ENCODE data around the gene NFAM1.
A peak's percentile ranks its signal among the peaks of the same experiment; 100 is the strongest.

Gene NFAM1

DNA sequence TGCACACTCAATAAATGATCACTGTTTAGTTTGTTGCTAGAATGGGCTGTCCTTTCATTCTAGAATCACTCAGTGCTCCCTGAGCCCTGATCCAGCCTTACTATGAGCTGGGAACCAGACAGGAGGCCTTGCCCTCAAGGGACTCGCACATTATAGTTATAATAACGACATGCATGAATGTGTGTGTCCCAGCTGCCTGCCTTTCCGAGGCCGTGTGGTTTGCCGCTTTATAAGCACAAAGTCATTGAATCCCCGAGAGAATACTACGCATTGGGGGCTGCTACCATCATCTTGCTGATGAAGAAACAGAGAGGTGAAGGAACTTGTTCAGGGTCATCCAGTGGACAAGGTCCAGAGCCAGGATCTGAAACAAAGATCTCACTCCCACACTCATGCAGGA is 75.7 kb downstream of the NFAM1 start:
- no peak for DNase-seq

DNA sequence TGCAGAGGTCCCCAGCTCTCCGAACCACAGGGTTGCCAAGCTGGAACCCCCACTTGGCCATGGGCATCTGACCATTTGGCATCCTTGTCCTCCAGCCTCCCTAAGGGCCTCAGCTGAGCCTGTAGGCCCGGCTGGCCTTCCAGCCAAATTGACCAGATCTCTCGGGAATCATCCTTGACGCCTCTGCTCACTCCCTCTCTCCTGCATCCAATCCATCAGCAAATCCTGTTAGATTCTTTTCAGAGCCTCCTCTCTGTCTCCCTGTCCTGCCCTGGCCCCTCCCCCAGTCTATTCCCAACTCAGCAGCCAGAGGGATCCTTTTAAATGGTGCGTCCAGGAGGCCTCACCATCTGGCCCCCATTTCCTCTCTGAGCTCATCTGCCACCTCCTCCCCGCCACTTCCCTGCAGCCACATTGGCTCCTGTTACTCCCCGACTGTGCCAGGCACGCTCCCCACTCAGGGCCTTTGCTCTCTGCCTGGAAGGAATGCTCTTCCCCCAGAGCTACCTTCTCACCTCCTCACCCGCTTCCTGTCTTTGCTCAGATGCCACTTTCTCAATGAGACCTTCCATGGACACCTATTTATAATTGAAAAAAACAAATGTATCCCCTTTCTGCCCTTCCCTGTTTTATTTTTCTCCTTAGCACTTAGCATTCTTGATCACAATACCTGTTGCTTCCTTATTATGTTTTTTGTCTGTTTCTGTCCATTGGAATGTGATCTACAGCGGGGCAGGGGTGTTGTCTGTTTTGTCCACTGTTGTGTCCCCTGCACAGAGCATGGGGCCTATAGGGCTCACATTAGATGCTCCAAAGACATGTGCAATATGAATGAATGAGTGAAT is 78.1 kb downstream of the NFAM1 start:
- DNase-seq: no peak

DNA sequence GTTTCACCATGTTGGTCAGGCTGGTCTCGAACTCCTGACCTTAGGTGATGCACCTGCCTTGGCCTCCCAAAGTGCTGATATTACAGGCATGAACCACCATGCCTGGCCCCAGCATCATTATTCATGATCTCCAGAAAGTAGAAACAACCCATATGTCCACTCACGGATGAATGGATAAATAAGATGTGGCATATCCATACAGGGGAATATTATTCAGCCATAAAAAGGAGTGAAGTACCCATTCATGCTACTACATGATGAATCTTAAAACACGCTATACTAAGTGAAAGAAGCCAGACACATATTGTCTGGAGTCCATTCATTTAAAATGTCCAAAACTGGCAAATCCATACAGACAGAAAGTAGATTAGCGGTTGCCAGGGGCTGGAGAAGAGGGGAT is 81.8 kb downstream of the NFAM1 start:
- no peak for DNase-seq

- no peak for DNase-seq
Measured at GRCh38 chr22:42347281-42347824, 84.8 kb downstream of the NFAM1 start.

- DNase-seq: no peak
Measured at GRCh38 chr22:42346722-42347121, 85.5 kb downstream of the NFAM1 start.

- no peak for DNase-seq
Measured at GRCh38 chr22:42345458-42345857, 86.7 kb downstream of the NFAM1 start.

DNA sequence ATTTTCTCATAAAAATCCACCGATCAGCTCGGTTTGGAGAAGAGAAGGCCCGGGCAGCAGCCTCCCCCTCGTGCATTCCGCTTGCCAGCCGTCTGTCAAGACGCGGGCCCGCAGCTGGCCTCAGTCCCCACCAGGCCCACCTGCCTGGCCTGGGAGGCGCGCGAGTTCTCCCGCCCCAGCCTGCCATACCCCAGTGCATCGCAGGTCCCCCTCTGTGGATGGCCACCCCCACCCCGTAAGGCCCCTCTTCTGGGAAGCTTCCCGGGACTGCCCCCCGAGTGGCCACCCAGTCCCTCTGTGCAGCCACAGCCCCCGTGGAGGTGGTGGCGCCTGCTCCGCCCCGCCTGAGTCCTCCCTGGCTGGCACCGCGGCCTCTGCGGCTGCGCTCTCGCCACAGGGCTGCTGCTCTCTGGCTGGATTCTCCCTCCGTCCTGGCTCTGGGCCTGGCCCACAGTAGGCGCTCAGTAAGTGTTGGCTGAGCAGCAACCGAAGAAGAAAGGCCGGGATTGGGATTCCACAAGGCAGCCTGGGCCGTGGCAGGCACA is 87.8 kb downstream of the NFAM1 start:
- no peak for DNase-seq

GRCh38 chr22:42343531-42344081 is 88.6 kb downstream of the NFAM1 start:
- DNase-seq: peak; percentile 47

- DNase-seq: peak; percentile 25
Measured at GRCh38 chr22:42343121-42343454, 89.1 kb downstream of the NFAM1 start.

- DNase-seq: no peak
Measured at GRCh38 chr22:42342426-42343120, 89.6 kb downstream of the NFAM1 start.

DNA sequence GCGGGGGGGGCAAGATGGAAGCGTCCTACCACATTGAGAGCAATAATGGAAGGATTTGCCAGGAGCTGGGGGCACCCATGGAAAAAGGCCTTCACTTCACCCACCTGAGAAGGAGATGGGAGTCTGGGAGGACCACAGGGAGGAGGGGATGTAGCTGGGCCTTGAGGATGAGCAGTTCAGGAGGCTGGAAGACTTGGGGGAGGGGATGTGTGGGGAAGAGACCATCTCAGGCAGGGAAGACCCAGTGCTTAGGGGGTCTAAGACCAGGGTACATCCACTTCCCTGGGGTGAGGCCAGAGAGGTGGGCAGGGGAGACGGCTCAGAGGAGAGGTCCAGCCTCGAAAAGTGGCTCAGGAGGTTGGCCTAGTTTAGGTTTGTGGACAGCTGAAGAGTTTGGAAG is 90.4 kb downstream of the NFAM1 start:
- no peak for DNase-seq

- peak; percentile 68 for DNase-seq
Measured at GRCh38 chr22:42340829-42341383, 91.3 kb downstream of the NFAM1 start.

DNA sequence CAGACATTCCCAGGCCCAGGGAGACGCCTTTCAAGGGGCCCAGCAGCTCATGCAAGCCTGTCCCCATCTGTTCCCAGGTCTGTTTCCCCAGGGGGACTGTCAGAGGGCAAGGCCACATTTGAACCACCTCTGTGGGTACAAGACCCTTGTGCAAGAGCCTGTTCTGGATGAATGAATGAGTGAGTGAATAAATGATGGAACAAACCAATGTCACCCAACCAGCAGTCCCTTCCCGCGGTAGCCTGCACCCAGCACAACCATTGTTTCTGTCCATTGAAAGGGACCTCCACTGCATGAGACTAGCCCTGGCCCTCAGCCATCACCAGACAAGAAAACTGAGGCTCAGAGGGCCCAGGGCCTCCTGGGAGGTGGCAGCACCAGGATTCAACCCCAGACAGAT is 92.1 kb downstream of the NFAM1 start:
- DNase-seq: no peak

- no peak for DNase-seq
Measured at GRCh38 chr22:42338479-42338878, 93.7 kb downstream of the NFAM1 start.

- DNase-seq: no peak
Measured at GRCh38 chr22:42337356-42337755, 94.8 kb downstream of the NFAM1 start.

- DNase-seq: no peak
Measured at GRCh38 chr22:42336527-42337227, 95.5 kb downstream of the NFAM1 start.

DNA sequence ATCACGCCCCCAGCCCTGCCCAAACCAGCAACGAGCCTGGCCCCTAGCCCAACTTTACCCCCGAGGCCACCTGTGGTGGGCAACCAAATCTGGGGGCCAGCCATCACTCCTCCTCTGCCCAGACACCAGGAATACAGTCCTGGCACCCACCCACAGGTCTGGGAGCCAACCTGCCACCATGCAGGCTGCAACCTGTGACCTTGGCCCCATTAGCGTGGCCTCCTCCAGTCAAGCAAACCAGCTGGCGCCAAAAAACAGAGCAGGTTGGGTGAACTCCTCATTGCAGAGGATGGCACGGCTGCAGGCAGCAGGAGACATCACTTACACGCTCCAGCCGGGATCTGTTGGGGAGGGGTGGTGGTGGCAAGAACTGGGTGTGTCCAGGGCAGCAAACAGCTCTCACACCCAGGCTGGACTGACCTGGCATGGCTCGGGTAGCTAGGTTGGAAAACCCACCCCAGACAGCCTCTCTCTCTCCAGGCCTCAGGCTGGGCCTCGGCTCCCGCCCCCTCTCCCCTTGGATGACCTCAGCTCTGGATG is 96.3 kb downstream of the NFAM1 start:
- no peak for DNase-seq

DNA sequence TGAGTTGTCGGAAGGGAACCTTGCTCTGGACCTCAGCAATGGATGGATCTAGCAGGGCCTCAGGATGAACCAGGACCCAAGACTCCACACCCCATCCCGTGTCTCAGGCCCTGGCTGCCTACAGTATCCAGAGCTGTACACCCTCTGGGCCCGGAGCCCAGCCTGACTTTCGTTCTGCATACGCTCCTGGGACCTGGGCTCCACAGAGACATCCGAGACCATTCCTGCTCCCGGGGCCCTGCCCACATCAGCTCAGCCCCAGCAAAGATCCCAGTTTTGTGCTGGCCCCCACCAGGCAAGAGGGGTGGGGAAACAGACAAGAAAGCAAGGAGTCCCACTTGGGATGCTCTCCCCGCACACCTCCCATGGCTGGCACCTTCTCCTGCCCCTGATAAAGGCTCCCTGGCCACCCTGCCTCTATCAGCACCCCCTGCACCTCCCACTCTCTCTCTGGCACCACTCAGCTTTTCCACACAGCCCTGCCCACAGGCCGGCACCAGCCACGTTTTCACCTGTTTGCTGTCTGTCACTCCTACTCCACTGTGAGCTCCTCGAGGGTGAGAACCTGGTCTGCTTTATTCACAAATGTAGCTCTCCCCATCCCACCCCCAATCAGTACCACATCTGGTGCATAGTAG is 97.2 kb downstream of the NFAM1 start:
- no peak for DNase-seq

GRCh38 chr22:42333544-42333943 is 98.7 kb downstream of the NFAM1 start:
- DNase-seq: no peak

DNA sequence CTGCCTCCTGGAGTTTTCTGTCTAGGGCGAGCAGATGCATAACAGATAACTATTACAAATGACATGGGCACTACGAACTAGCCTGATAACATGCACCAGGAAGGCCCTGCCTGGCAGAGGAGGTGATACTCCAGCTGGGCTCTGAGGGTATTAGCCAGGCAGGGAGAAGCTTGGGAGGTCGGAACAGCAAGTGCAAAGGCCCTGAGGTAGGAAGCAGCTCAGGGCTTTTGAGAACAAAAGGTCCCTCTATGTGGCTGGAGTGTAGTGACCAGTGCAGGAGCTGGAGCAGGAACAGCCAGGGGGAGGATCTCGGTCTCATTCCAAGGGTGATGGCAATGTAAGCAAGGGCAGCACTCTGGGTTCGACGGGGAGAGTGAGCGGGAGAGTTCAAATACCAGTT is 100.1 kb downstream of the NFAM1 start:
- DNase-seq: no peak

DNA sequence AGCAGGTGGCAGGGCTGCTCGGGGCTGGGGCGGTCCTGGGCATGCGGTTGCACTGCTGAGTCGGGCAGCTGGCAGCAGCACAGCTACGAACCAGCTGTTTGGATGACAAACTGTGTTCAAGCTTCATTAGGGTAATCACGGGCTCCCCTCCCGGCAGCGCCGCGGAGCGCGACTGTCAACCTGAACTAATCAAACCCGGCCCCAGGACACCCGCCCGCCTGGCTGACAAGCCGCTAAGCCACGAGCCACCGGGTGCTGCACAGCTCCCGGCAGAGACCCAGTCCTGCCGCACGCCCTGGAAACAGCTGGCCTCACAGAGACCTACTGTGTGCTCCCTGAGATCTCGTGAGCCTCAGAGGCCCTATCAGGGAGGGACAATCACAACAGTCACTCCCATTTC is 101.2 kb downstream of the NFAM1 start:
- DNase-seq: peak; percentile 52
